ENCODE data around the gene SPR.

Gene SPR

DNA sequence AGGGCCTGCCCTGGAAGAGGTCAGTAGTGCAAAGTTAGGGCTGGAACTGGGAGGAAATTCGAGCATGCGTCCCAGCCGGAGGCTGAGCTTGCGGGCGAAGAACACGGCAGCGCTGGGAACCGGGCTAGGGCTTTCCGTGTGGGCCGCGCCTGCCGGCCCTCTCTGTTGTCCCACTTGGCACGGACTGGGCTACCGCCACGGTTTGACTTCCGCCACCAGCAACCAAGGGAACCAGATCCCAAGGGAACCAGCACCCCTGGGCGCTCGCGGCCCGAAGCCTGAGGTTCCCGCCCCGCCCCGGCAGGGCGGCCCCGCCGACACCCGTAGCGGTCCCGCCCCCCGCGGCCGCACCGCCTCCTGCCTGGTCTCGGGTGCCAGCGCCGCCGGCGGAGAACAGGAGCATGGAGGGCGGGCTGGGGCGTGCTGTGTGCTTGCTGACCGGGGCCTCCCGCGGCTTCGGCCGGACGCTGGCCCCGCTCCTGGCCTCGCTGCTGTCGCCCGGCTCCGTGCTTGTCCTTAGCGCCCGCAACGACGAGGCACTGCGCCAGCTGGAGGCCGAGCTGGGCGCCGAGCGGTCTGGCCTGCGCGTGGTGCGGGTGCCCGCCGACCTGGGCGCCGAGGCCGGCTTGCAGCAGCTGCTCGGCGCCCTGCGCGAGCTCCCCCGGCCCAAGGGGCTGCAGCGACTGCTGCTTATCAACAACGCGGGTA, at the start of gene SPR:
TSS of gene SPR (plus strand) at position 377 of the 708 bp plus-strand sequence. CDS start at position 402, 25 bp downstream.
- no peak for DNase-seq

DNA sequence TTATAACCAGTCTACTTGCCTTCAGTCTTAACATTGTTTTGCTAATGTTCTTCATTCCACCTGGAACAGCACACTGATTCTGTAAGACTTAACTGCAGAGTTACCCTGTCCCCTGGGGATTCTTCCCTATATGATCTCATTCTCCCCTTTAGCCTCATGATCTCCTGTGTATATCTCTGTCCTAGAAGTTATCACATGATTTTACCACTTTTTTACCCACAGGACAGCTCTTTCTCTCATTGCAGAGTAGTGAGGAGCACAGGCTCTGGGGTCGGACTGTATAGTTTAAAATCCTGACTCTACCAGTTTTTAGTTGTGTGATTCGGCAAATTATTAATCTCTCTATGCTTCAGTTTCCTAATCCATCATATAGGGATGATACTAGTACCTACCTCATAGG, 47.1 kb upstream of the SPR start:
- no peak for DNase-seq

DNA sequence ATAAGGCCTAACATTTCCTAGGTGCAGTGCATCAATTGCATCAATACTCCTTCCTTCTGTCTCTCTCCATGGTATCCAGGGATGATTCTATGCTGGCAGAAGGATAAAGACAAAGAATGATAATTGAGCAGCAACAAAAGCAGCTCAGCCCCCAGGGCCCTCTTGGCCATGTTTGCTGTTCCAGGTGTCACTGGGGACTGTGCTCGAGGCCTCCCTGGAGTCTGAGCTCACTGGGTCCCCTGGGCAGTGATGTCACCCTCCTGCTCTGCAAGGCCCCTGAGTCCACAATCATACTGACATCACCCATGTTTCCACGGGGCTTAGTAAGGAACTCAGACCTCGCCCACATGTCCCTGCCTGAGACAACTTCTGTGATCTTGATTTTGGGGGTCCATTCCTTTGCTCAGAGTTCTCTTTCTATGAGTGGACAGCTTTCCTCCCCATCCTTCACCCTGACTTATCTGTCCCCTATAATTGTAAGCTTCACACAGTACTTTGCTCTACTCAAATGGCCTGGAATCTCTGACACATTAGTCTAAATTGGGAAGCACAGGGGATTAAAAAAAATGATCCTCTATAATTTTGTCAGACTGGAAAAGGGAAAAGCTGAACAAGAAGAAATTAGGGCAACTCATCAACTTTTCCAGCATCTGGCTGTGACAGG, 45.6 kb upstream of the SPR start:
- DNase-seq: no peak

DNA sequence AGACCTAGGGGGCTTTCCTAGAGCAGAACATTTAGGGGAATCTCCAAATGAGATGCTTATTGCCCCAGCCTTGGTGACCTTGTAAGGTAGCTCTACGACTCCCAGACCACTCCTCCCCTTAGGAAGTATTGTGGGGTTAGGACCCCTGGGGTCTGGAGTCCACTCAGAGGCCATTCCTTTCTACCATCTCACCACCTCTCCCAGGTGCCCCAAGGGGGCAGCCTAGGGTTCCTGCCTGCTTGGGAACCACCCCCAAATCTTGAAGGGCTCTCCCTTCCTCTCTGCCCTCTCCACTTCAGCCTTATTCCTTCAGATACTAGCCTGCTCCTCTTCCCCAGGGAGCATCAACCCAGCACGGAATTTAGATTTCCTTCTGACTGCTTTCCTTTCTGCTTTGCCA, 43.9 kb upstream of the SPR start:
- no peak for DNase-seq

DNA sequence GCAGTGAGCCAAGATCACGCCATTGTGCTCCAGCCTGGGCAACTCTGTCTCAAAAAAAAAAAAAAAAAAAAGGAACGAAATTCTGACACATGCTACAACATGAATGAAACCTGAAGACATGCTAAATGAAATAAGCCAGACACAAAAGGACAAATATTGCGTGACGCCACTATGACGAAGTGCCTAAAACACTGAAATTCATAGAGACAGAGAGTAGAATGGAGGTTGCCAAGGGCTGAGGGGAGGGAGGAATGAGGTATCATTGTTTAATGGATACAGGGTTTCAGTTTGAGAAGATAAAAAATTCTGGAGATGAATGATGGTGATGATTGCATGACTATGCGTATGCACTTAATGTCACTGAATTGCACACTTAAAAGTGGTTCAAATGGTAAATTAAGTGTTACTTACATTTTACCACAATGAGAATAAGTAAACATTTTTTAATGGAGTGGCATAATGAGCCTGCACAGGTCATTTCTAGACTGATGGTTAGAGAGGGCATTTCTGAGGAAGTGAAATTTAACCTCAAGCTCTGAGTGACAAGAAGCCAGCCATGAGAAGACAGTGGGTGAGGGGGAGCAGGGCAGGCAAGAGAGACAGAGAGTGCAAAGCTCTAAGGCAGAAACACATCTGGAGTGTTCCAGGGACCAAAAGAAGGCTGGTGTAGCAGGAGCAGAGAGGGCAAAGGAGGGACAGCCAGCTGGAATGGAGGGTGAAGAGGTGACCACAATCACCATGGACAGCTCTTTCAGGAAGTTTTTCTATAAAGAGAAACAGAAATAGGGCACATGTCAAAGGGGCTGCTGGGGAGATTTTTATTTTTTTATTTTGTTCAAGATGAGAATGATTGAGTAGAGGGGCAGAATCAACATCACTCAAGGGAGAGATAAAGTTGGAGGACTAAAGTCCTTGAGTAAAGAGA, 40.8 kb upstream of the SPR start:
- DNase-seq: no peak

DNA sequence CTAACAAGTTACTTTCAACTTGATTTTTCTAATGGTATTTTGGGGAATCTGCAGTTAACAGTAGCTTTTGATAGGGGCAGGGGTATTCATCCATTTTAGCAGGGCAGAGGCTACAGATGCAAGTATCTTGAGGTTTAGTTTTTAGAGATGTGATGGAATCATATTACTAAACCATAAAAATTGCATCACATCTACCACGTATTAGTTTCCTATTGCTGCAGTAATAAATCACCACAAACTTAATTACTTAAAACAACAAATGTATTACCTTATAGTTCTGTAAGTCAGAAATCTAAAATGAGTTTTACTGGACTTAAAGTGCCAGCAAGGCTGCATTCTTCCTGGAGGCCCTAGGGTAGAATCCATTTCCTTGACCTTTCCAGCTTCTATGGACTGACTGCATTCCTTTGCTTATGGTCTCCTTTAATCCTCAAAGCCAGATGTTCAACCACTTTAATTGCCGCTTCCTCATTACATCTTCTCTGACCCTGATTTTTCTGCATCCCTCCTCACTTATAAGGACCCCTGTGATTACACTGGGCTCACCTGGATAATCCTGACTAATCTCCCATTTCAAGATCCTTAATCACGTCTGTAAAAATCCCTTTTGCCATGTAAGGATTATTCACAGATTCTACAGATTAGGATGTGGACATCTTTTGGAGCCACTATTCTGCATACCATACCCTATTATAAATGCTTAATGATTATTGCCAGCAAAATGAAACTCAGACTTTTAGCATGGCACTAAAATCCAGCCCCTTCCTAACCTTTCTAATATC, 39.5 kb upstream of the SPR start:
- DNase-seq: no peak

DNA sequence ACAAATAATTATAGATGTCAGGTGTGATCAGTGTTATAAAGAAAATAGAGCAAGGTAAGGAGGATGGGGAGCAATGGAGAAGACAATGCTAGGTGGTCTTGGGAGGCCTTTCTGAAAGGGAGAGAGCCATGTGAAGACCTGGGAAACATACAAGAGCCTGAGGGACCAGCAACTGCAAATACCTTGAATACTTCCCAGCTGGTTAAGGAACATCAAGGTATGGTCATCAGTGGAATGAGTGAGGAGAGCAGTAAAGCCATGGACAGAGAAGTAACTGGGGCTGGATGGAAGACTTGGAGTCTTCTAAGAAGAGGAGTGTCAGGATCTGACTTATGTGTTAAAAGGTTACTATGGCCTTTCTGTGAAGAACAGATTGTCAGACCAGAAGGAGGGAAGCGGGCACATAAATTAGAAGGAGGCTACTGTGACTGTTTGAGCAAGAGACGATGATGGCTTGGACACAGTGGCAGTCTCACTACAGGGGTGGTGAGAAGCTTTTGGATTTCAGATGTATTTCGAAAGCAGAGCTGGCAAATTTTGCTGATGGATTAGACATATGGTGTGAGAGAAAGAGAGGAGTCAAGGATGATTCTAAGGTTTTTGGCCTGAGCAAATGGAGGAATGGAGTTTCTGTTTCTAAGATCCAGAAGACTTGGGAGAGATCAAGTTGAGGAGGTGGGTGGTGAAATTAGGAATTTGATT, 38.6 kb upstream of the SPR start:
- no peak for DNase-seq

DNA sequence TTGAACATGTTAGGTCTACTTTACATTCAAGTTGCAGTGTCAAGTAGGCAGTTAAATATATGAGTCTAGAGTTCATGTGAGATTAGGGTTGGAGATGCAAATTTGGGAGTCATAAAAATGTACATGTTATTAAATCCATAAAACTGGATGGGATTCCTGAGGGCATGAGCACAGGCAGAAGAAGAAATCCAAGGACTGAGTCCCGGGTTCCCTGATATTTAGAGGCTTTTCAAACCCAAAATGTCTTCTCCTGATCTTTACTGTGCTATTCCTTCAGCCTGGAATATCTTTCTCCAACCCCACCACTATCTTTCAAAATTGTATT, 38.1 kb upstream of the SPR start:
- DNase-seq: no peak

DNA sequence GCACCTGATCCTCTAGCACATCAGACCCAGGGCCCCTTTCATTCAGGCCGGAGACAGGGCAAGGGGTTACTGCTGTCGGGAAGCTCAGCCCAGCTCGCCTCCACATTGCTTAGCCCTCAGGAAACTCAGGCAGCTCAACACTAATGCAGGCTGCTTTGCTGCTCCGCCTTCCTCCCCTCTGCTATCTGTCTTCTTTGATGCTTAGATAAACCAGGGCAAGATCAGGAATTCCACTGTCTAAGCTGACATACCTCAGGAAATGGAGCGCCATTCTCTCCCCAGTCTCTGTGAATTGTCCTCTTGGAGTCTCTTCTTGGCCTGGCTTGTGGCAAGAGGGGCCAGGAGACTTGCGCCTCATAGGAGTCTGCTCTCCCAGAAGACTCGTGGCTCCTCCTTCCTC, 35.9 kb upstream of the SPR start:
- no peak for DNase-seq

DNA sequence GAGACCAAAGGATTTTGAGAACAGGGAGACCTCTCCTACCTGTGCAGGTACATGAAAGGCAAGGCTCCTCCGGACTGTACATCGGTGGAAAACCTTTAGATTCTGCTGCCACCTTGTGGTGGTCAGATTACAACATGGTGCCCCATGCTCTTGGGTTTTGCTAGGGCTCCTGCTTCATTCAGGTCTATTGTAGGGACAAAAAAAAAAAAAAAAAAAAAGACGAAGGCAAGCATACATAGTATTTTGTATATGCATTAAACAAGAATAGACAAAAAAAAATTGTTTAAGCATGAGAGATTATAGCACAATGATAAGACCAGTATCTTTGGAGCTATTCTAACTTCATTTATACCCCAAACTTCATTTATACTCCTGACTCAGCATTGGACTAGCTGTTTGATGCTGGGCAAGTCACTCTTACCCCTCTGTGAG, 27.4 kb upstream of the SPR start:
- no peak for DNase-seq

DNA sequence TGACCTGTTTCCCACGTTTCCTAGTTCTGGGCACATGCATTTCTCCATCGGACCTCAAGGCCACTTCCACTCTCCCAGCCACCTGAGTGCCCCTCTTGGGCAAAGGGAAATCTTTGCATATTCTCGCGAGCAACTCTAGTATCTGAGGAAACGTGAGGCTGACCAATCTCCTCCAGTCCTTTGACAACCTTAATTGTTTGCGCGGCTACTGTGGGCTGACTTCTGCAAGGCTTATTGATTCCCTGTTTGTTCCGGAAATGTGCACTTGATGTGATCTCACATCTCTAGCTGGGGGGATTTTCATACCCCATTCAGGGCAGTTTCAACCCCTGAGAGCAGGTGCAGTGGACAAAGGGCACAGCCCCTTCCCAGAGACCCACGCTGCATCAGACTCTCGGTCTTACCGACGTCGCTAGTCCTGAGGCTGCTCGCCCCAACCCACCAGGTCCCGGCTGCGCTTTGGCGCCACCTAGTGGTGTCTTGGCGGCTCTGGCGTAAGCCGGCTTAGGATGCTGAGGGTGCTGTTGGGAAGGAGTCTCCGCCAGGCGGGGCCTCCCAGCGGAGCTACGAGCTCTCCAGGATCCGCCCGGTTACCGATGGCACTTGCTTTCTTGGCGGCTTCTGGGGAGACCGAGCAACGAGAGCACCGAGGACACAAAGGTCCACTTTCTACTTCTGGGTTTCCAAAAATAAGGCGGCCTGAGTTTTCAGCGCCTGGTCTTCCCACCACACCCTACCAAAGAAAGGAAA, 24.8 kb upstream of the SPR start:
- no peak for DNase-seq

DNA sequence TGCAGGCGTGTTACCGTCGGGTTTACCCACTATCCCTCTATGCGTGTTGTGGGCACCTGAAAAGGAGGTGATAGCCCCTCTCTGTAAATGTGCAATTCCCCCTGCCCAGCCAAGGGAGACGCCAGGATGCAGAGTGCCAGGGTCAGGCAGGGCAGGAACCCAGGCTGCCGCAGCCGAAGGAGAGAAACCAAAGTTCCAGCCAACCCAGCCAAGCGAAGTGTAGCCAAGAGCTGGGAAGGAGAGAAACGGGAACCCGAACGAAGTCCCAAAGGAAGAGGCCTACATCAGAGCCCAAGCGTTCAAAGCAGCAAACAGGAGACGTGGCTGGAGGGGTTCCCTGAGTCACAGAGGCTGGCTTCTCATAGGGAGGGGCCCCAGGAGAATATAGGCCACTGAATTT, 24.2 kb upstream of the SPR start:
- no peak for DNase-seq

DNA sequence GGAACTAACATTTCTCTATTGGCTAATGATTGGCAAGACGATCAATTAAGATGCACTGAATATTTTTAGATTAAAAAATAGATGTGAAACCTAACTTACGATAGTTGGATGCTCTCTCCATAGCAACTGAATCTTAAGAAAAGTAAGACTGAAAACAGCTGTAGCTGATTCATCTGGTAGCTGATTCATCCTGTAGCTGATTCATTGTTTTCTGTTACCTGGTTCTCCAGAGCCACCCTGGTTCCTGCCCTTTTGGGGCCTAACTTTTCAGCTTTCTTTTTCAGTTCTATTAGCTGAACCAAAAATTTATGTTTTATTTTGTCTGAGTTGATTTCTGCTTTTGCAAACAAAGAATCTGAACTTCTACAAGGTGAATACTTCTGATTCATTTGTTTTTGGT, 22.7 kb upstream of the SPR start:
- no peak for DNase-seq

DNA sequence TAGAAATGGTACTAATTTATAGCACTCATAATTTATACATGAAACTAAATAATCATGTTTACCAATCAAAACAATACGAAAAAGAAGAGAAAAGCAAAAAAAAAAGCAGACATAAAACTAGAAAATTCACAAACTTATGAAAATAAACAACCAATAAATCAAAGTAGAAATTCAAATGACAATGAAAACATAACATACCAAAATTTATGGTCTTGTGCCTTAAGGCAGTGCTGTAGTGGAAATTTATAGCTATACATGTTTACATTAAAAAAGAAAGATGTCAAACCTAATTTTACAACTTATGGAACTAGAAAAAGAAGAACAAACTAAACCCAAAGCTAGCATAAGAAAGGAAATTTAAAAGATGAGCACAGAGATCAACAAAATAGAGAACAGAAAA, 16.1 kb upstream of the SPR start:
- DNase-seq: no peak

DNA sequence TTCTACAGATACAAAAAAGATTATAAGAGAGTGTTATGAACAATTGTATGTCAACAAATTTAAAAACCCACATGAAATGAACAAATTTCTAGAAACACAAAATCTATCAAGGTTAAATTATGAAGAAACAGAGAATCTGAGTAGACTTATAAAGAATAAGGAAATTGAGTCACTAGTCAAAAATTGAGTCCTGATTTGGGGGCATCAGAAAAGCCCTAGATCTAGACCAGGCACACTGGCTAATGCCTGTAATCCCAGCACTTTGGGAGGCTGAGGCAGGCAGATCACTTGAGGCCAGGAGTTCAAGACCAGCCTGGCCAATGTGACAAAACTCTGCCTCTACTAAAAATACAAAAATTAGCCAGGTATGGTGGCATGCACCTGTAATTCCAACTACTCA, 15.3 kb upstream of the SPR start:
- no peak for DNase-seq

DNA sequence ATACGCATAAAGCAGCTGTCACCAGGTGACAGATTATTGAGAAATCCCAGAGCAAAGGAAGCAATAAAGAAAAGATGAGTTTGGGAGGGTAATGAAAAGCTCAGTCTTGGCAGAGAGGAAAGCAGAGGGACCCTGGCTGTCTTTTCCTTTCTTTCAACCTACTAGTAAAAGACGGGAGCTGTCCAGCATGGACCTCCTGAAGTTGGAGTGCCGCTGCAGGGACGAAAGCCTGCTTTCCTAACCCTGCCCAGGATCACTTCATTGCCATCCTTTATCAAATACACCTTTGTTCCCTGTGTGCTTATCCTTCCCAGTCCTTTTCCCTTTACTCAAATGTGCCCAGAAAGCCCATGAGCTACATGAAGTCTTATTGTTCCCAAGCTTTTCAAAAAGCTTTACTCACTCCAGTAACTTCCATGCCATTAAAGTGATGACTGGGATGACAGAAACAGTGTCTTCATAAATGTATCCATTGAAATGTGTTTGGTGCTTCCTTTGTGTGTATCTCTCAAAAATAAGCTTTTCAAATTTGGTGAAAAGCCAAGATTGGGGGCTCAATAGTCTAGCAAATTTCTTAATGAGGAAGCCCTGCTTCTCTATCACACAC, 3.7 kb upstream of the SPR start:
- DNase-seq: no peak

DNA sequence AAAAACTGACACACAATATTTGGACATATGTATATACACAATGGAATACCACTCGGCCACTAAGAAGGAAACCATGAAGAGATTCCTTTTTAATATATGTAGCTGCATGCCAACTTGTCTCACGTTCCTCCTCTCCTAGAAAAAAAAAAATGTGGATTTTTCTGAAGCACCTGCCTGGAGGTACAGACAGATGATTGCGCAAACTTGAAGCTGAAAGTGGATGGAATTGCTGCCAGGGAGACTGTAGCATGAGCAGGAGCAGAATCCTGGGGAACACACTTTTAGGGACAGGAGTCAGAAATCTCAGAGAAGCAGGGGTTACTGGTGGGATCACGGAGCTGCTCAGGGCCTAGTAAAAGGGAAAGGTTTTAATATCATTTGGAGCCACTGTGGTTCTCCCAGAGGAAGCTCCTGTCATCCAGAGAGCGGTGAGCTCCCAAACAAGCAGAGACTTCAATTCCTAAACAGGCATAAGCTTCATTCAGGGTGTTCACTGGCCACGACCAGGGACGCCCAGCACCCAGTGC, 640 bp upstream of the SPR start:
- no peak for DNase-seq

DNA sequence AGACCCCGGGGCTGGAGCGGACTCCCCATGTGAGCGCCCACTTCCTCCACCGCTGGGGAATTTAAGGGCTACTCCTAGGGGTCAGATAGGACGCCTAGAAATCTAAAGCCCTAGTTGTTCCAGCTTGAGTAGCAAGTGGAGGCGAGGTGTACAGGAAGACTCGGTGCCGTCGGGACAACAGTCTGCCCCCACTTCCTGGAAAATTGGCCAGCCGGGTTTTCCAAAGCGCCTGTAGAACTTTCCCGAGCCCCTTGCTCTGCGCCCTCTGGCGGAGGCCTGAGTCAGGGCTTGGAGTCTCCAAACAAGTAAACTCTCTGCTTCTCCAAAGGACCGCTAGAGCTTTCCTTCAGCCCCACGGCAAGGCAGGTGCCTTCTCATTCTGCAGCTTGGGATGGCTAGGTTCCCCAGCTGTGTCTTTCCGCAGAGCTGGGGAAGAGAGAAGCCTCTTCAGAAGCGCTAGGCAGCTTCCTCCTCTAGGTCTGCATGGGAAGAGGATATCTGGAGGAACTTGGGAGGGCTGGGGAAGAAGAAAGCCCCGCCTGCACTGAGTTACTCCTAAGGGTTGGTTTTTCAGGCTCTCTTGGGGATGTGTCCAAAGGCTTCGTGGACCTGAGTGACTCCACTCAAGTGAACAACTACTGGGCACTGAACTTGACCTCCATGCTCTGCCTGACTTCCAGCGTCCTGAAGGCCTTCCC, 681 bp downstream of the SPR start:
- DNase-seq: no peak

DNA sequence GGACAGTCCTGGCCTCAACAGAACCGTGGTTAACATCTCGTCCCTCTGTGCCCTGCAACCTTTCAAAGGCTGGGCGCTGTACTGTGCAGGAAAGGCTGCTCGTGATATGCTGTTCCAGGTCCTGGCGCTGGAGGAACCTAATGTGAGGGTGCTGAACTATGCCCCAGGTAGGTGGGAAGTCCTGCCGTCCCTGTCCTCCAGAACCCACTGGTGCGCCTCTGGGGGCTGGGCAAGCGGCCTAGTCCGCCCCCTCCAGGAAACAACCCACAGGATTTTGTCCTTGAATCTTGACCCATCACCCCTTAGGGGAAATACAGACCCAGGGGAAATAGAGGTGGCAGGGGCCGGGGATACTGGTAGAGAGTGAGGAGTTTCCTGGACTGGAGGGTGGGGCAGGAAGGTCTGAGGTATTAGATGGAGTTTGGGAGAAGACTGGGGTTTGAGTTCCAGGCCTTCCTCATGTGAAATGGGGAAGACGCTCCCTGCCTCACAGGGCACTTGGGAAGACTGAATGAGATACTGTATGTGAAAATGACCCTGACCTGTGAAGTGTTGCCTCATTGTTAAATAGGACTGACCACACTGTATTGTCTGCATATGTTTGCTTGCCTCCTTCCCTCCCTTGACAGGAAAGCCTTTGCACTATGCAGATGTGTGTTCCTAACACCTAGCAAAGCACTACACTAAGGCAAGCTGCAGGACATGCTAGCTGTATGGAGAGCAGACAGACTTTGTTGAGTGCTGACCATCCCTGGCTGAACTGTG, 1.4 kb downstream of the SPR start:
- DNase-seq: no peak

DNA sequence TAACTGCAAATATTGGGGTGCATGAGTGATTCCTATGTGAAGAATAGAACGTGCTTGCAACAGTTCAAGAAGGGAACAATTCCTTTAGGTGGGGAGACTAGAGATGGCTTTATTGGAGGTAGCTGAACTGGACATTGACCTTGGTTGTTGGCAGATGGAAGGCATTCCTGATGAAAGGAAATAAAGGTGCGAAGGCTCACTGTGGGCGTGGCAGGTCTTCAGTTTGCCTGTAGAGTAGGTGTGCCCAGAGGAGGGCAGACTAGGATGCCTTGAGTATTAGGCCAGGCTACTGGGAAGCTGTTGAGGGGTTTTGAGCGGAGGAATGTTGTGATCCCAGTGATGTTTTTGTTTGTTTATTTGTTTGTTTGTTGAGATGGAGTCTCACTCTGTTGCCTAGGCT, 2.8 kb downstream of the SPR start:
- no peak for DNase-seq
